M059J (cell line): Measurements from ENCODE around the gene CFAP299. TPM values are rescaled to one million over a fixed set of nuclear protein-coding genes. Genes with fewer than 3 reads are reported as not detected.
"Not testable (repeated sequence)": the region's sequence is repeated elsewhere in the genome, so short reads cannot be mapped to it uniquely, and the experiment has no call there.

ENCODE experiments used
- DNase-seq: peaks from one replicate; pipeline ENCODE4 v3.0.0-alpha.2; 2012; ENCODE audit warnings: low read depth
- total RNA-seq: library from RNA; depleted of rRNA; stranded (reverse); fragments of >200 nt; shearing (Covaris generic); gene quantifications from 2 replicates; pipeline ENCODE4 v1.2.3, GENCODE V29; 2014

The CFAP299 gene
- total RNA-seq, 1 experiment from 2014 or later = not detected

GRCh38 chr4:80331693-80332092, 3.8 kb upstream of the CFAP299 start:
- no peak for DNase-seq

GRCh38 chr4:80333121-80333520, 2.4 kb upstream of the CFAP299 start:
- DNase-seq = no peak

- DNase-seq = no peak
These were observed 962 bp upstream of the CFAP299 start for GRCh38 chr4:80334568-80334967.

GRCh38 chr4:80335226-80335553, 340 bp upstream of the CFAP299 start:
- no peak for DNase-seq

GRCh38 chr4:80336582-80336981, 1.1 kb downstream of the CFAP299 start:
- no peak for DNase-seq

- peak; percentile 33 for DNase-seq
These were observed 4.5 kb downstream of the CFAP299 start for GRCh38 chr4:80340036-80340435.

GRCh38 chr4:80342684-80343083, 7.2 kb downstream of the CFAP299 start:
- not testable (repeated sequence) for DNase-seq

- DNase-seq = no peak
These were observed 8.4 kb downstream of the CFAP299 start for GRCh38 chr4:80343887-80344286.

- no peak for DNase-seq
These were observed 24.6 kb downstream of the CFAP299 start for GRCh38 chr4:80360084-80360483.

GRCh38 chr4:80360900-80361299, 25.4 kb downstream of the CFAP299 start:
- DNase-seq = no peak

DNA sequence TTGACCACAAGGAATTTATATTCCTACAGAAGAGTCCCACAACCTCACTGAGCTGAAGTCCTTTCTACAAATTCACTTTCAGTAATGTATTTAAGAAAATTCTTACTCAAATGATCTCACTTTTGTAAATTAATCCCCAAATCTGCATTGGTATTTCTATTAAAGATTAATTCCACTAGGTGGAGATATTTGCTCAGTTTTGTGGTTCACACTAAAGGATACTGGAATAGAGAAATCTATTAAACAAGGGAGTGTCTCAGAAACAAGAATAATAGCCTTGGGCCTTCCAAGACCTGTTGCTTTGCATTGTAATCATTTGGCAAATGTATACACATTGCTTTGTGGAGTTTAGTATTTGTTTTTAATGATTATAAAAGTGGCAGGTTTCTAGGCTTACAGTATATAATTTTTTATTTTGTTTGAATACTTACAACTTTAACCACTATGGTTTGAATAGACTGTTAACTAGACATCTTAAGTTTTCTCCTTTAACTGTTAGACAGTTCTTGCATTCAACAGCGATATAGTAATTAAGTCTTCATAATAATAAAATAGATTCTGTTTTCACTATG, 25.9 kb downstream of the CFAP299 start:
- peak; percentile 26 for DNase-seq

- DNase-seq = peak; percentile 36
These were observed 27.1 kb downstream of the CFAP299 start for GRCh38 chr4:80362578-80363181.

DNA sequence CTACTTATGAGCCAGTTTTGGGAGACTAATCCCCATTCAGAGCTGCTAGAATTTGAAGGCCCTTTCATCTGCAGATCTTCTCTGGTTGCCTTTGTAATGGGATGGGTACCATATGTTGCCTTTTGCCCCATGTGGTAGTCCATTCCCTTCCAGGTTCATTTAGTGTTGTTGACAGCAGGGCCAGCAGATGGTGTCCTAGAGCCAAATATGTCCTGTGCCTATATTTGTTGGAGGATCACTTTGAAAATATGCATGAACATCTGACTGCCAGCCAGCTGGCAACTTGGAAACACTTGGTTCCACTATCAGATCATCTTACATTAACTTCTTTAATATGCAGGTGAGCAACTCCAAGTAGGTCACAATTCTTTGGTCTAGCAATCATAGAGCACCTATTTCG, 30.4 kb downstream of the CFAP299 start:
- peak; percentile 50 for DNase-seq

DNA sequence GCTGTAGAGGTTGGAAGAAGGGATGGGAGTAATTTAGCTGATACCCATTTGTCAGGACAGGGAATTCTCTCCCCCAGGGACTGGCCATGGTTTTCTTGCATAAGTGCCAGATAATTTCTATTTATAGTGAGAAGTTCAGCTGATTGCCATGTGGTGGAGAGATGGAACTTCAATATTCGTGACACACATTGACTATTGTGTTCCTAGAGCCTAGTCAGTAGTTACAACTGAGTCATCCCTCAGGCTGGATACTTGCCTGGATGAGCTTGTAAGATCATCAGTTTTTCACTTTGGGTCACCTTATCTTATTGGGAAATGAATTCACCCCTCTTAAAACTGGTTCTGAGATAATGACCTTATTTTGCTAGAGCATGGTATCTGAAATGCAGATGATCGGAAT, 32.2 kb downstream of the CFAP299 start:
- DNase-seq = peak; percentile 12

GRCh38 chr4:80370635-80371034, 35.1 kb downstream of the CFAP299 start:
- DNase-seq = no peak

GRCh38 chr4:80371046-80371445, 35.5 kb downstream of the CFAP299 start:
- no peak for DNase-seq

GRCh38 chr4:80374180-80374579, 38.6 kb downstream of the CFAP299 start:
- DNase-seq = no peak

DNA sequence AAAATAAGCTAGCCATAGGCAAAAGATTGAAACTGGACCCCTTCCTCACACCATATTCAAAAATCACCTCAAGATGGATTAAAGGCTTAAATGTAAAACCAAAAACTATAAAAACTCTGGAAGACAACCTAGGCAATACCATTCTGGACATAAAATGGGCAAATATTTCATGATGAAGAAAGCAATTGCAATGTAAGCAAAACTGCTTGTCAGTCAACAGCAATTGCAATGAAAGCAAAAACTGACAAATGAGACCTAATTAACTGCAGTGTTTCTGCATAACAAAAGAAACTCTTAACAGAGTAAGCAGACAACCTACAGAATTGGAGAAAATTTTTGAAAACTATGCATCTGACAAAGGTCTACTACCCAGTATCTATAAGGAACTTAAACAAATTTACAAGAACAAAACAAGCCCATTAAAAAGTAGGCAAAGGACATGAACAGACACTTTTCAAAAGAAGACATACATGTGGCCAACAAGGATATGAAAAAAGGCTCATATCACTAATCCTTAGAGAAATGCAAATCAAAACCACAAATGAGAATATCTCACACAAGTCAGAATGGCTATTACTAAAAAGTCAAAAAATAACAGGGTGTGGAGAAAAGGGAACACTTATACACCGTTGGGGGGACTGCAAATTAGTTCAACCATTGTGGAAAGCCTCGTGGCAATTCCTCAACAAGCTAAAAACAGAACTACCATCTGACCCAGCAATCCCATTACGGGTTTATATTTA, 46.7 kb downstream of the CFAP299 start:
- DNase-seq = no peak

- no peak for DNase-seq
These were observed 50.1 kb downstream of the CFAP299 start for GRCh38 chr4:80385397-80386280.

DNA sequence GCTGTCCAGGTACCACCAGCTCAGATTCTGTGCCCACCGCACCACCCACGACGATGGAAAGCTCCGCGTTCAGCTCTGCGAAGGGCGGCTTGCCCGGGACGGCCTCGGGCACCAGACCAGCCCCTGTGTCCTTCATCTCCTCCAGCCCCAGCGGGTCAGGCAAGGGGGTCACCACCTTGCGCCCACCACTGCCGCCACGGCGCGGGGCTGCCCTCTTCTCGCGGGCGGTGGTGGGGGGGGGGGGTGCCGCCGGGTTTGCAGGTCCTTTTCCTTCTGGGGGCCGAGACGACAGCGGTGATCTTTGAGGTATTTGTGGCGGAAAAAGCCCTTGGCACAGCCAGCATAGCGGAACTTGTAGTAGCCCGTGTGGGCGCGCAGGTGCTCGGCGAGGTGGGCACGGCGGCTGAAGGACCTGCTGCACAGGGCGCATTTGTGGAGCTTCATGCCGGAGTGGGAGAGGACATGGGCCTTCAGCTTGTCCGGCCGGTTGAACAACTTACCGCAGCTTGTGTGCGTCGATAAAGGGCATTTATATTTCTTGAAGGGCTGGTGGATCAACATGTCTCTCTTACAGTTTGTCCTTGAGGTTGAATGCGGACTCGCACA, 50.9 kb downstream of the CFAP299 start:
- no peak for DNase-seq

DNA sequence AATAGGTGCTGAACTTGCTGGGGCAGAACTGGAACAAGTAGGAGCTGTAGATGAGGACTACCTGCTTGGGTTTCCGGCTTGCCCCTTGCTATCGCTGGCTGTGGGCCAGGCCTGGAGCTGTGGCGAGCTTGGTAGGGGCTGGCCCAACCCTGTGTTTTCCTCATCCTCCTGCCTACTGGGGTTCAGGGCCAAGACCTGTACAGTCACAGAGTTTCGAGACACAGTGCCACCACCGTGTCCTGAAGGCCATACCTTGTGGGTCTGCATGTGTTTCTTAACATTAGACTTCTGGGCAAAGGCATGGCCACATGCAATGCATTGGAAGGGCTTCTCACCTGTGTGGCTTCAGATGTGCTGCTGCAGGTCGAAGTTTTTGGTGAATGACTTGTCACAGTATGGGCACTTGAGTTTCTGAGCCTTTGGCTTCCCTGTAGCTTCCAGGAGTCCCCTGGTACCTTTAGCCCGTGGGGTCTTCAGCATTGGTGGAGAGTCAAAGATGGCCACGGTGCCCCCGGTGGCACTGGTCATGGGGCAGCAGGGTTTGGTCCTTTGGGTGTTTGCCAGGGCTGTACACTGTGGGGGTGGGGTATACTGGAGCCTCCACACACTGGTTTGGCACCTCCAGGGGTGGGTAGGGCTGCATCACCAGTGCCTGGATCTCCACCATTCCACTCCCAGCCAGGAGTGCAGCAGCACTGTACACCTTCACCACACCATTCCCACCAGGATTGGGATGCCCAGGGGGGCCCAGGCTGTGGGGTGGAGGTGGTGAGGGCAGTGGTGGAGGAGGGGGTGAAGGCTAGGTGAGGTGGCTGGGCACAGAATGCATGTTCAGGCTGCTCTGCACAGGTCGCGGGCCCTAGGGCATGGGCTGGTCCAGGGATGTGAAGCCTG, 52.1 kb downstream of the CFAP299 start:
- no peak for DNase-seq
